Skeletal muscle tissue (tissue), 4 donors: ENCODE results near the gene SRRM2. TPM values are rescaled to one million over a fixed set of nuclear protein-coding genes. Genes with fewer than 3 reads are reported as not detected.
A peak's percentile ranks its signal among the peaks of the same experiment; 100 is the strongest.

Source experiments
- H3K27ac ChIP-seq: one replicate; pipeline ENCODE4 v1.7.0; 2013; ENCODE audit warnings: mild to moderate bottlenecking, low read depth, low read length, inconsistent platforms
- H3K27me3 ChIP-seq, 3 donors: one replicate each; pipeline ENCODE4 v1.7.0; 2013; ENCODE audit warnings: low read length in 3 of 3; ENCODE audit not compliant: control insufficient read depth in 3 of 3, insufficient read depth in 3 of 3
- H3K36me3 ChIP-seq, 3 donors: one replicate each; pipeline ENCODE4 v1.7.0; 2013; ENCODE audit warnings: low read length in 3 of 3; ENCODE audit not compliant: control insufficient read depth in 3 of 3, insufficient read depth in 3 of 3
- H3K4me1 ChIP-seq, 3 donors: one replicate each; pipeline ENCODE4 v1.7.0; 2013; ENCODE audit warnings: low read length in 3 of 3, mild to moderate bottlenecking in 3 of 3; ENCODE audit not compliant: control insufficient read depth in 3 of 3, insufficient read depth in 3 of 3
- H3K4me3 ChIP-seq, 3 donors: one replicate each; pipeline ENCODE4 v1.7.0; 2013; ENCODE audit warnings: low read length in 3 of 3
- H3K9ac ChIP-seq, 3 donors: one replicate each; pipeline ENCODE4 v1.7.0; 2013; ENCODE audit warnings: low read length in 3 of 3, mild to moderate bottlenecking in 3 of 3, moderate library complexity in 2 of 3, low read depth in 1 of 3
- H3K9me3 ChIP-seq, 3 donors: one replicate each; pipeline ENCODE4 v1.7.0; 2013; ENCODE audit warnings: low read length in 3 of 3; ENCODE audit not compliant: control insufficient read depth in 3 of 3
- total RNA-seq: library from RNA; depleted of rRNA; stranded (reverse); fragments of >200 nt; gene quantifications from one replicate; pipeline ENCODE4 v1.2.3, GENCODE V29; 2014
- donor health status: Osteomylitis.

SRRM2 gene
- total RNA-seq, 1 donor from 2014 or later: 70.5 TPM

DNA sequence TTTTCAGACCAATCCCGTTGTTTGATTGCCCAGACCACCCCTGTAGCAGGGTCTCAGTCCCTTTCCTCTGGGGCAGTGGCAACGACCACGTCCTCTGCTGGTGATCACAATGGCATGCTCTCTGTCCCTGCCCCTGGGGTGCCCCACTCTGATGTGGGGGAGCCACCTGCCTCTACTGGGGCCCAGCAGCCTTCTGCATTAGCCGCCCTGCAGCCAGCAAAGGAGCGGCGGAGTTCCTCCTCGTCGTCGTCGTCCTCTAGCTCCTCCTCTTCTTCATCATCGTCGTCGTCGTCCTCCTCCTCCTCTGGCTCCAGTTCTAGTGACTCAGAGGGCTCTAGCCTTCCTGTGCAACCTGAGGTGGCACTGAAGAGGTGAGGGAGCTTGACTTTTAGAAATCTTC is 15.5 kb downstream of the SRRM2 start:
- peak overlapping the region in 1 of 3 donors; percentile 22 for H3K4me3 ChIP-seq
- H3K9me3 ChIP-seq: no peaks in the 10 kb centered on the region
- H3K4me1 ChIP-seq: peaks cover 32 to 38% (median 33%) of the 10 kb centered on the region in 3 donors
- no peaks in the 10 kb centered on the region for H3K27me3 ChIP-seq
- H3K9ac ChIP-seq: peak overlapping the region in 1 of 3 donors; percentile 64
- H3K36me3 ChIP-seq: peaks cover 96 to 98% (median 96%) of the 10 kb centered on the region in 3 donors
- H3K27ac ChIP-seq: no peak overlapping the region

DNA sequence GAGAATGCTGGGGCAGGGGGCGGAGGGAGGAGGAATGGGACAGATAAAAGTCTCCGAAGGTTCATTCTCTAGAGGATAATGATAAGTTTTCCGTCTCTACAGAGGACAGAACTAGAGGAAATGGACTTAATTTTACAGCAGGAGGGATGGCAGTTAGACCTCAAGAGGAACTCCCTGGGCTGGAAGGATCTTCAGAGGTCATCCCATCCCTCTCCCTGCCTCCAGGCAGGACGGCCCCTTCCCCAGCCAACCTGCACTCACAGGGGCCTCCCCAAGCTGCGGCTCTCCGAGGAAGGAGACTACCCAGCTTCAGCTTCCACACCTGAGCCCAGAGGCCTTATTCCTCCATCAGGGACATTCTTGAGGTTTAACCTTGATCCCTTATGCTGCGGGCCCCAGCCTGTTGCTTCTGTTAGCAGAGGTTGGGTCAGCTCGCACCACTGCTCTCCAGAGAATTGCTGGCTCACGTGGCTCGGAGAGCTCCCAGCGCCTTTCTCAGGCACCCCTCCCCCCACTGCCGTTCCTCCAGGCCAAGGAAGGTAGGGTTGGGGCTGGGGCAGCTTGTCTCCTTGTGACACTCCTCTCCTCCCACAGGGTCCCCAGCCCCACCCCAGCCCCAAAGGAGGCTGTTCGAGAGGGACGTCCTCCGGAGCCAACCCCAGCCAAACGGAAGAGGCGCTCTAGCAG is 16.1 kb downstream of the SRRM2 start:
- Histone ChIP-seq H3K9me3 (no peaks in the 10 kb centered on the region), H3K36me3 (peaks cover 94 to 98% (median 96%) of the 10 kb centered on the region in 3 donors), H3K27me3 (no peaks in the 10 kb centered on the region), H3K27ac (no peak overlapping the region), H3K4me1 (peaks cover 33 to 38% (median 34%) of the 10 kb centered on the region in 3 donors), H3K9ac (no peak overlapping the region), H3K4me3 (no peak overlapping the region)

GRCh38 chr16:2769100-2769529 is 16.7 kb downstream of the SRRM2 start:
- Histone ChIP-seq H3K9ac (peak overlapping the region in 1 of 3 donors; percentile 54), H3K4me3 (no peak overlapping the region), H3K36me3 (peaks cover 92 to 98% (median 95%) of the 10 kb centered on the region in 3 donors), H3K4me1 (peaks cover 33 to 42% (median 38%) of the 10 kb centered on the region in 3 donors), H3K27me3 (no peaks in the 10 kb centered on the region), H3K27ac (no peak overlapping the region), H3K9me3 (no peaks in the 10 kb centered on the region)

DNA sequence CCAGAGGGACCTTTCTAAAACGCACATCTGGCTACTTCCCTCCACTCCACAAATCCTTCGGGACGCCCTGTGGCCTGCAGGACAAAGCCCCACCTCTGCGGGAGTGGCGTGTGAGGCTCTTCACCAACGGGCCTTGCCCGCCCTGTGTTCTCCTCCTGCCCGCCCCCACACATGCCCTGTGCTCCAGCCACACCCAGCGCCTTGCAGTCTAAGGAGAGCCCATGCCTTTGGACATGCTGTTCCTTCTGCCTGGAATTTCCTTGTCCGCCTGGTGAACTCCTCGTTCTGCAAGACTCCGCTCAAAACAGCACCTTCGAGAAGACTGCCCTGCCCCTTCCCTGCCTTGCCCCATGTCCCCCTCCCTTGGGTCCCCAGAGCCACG is 17.2 kb downstream of the SRRM2 start:
- peak overlapping the region in 1 of 3 donors; percentile 50 for H3K9ac ChIP-seq
- H3K4me1 ChIP-seq: peaks cover 33 to 47% (median 40%) of the 10 kb centered on the region in 3 donors
- H3K9me3 ChIP-seq: no peaks in the 10 kb centered on the region
- peaks cover 90 to 98% (median 95%) of the 10 kb centered on the region in 3 donors for H3K36me3 ChIP-seq
- no peak overlapping the region for H3K4me3 ChIP-seq
- H3K27ac ChIP-seq: no peak overlapping the region
- H3K27me3 ChIP-seq: no peaks in the 10 kb centered on the region

GRCh38 chr16:2770057-2770951 is 17.9 kb downstream of the SRRM2 start:
- no peak overlapping the region for H3K9ac ChIP-seq
- H3K4me1 ChIP-seq: peaks cover 36 to 52% (median 42%) of the 10 kb centered on the region in 3 donors

DNA sequence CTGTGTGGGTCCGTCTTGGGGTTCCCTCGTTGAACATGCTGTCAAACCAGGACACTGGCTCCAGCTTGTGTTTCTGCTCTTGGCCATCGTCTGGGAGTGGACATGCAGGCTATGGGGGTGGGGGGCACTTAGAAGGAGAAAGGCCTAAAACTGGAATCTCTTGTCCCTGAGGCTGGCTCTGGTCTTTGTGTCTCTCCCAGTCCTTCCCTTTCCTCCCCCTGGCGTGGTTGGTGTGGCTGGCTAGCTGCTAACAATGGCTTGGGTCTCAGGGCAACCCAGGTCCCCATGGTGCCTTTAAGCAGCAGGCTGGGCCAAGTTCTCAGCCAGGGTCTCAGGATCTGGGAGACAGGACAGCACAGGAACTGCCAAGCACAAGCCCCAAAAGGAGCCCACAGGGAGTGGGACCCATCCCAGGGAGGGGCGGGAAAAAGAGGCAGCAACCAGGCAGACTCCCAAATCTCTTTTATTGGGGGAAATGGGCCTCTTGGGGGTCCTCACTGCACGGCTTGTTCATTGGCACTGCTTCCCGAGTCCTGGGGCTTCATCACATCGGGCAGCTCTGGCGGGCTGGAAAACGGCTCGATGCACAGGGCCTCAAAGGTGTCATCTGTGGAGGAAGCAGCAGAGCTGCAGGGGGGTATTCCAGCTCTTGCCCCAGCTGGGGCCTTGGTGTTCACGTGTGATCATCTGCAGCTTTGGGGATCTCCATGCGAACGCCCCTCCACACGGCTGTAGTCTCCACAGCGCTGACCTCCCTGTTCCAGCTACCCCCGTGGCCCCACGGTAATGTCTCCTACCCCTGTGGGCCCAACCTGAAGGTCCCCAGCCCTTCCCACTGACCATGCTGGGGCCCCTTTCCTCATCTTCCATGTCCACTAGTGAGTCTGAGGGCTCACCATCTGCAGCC is 19.3 kb downstream of the SRRM2 start:
- H3K36me3 ChIP-seq: peaks cover 73 to 81% (median 79%) of the 10 kb centered on the region in 3 donors
- no peak overlapping the region for H3K27ac ChIP-seq
- peaks cover 48 to 63% (median 55%) of the 10 kb centered on the region in 3 donors for H3K4me1 ChIP-seq
- H3K27me3 ChIP-seq: no peaks in the 10 kb centered on the region
- no peaks in the 10 kb centered on the region for H3K9me3 ChIP-seq
- H3K4me3 ChIP-seq: no peak overlapping the region
- H3K9ac ChIP-seq: peak overlapping the region in 1 of 3 donors; percentile 8

More at GRCh38 chr16:2770057-2770951, 17.9 kb downstream of the SRRM2 start:
- no peak overlapping the region for H3K4me3 ChIP-seq
- H3K27me3 ChIP-seq: no peaks in the 10 kb centered on the region
- no peak overlapping the region for H3K27ac ChIP-seq
- peaks cover 88 to 95% (median 94%) of the 10 kb centered on the region in 3 donors for H3K36me3 ChIP-seq
- H3K9me3 ChIP-seq: no peaks in the 10 kb centered on the region

- no peak overlapping the region for H3K9ac ChIP-seq
- H3K4me1 ChIP-seq: peaks cover 37 to 60% (median 43%) of the 10 kb centered on the region in 3 donors
- H3K27ac ChIP-seq: no peak overlapping the region
- H3K9me3 ChIP-seq: no peaks in the 10 kb centered on the region
- peaks cover 57 to 64% (median 63%) of the 10 kb centered on the region in 3 donors for H3K36me3 ChIP-seq
- no peak overlapping the region for H3K4me3 ChIP-seq
- H3K27me3 ChIP-seq: no peaks in the 10 kb centered on the region
Observed at GRCh38 chr16:2773188-2773968, 20.9 kb downstream of the SRRM2 start.

DNA sequence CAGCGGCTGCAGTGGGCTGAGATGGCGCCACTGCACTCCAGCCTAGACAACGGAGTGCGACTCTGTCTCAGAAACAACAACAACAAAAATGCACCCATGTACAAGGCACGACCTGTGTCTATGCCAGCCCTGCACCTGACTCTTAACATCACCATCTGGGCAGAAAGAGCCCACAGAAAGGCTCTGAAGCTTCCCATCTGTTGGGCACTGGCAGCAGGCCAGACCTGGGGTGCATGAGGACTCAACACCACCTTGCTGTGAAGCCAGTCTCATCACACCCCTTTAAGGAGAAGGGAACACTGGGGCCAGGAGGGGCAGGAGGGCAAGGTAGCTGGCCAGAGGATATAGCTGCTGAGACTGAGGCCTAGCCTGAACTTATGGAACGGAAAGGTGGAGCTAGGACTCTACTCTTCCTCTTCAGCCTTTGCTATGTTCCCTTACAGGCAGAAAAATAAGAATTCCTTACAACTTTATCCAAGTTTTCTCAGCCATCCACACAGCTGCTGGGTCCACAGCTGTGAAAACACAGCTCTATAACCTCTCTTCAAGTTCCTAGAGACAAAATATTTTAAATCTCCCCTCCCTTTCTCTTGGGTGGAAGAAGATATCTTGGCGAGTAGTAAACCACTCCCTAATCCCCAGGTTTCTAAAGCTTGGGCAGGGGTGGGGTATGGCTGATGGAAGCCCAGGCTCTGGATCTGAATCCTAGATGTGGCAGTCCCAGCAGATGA is 21.9 kb downstream of the SRRM2 start:
- Histone ChIP-seq H3K9ac (peak overlapping the region in 1 of 3 donors; percentile 54), H3K4me3 (no peak overlapping the region), H3K27me3 (no peaks in the 10 kb centered on the region), H3K36me3 (peaks cover 48 to 55% (median 53%) of the 10 kb centered on the region in 3 donors), H3K9me3 (no peaks in the 10 kb centered on the region), H3K27ac (no peak overlapping the region), H3K4me1 (peaks cover 42 to 60% (median 43%) of the 10 kb centered on the region in 3 donors)
